ENCODE results near the gene FOXJ1. TPM values are rescaled to one million over a fixed set of nuclear protein-coding genes. Genes with fewer than 3 reads are reported as not detected.

Gene FOXJ1
- total and polyA plus RNA-seq, 2 of the 13 experiments (the other 11 are each of a cell fraction or from before 2014, with no cell fraction given): 0.98 to 1.6 TPM

DNA sequence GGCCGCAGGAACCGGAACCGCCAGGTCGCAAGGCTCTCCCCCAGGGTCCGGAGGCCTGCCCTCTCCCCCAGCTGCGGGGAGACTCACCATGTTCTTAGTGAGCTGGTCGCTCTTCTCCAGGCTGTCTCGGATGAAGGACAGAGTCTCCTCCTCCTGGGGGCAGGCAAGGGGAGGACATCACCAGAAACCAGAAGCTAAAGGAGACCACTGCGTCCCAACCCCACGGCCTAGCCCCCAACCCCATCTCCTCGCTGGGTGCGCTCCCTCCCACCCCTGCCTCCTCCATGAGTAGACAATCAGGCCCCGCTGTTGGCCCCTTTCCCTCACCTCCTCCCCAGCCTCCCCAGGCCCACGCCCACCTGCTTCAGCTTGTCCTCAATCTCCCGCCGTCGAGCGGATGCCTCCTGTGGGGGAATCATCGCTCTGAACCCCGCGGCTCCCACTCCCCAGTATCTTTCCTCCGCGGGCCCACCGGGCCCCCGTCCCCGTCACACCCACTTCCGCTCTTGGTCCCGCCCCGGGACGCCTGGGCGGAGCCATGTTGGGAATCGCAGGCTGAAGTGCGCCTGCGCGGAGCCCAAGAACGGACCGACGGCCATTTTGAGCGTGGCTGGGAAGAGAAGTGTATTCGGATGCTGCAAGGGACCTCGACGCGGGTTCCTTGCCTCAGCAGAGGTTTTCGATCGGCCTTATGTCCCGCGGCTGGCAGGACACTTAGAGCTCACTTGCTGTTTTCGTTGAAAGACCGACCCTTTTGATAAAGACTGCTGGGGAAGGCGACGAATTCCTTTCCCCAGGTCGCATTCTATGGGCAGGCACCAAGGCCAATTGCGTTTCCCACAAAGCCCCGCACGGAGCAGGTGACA lies 37.5 kb downstream of the FOXJ1 start, which contains the start of gene EXOC7 (continued):
- TF ChIP-seq, protein P1, sequence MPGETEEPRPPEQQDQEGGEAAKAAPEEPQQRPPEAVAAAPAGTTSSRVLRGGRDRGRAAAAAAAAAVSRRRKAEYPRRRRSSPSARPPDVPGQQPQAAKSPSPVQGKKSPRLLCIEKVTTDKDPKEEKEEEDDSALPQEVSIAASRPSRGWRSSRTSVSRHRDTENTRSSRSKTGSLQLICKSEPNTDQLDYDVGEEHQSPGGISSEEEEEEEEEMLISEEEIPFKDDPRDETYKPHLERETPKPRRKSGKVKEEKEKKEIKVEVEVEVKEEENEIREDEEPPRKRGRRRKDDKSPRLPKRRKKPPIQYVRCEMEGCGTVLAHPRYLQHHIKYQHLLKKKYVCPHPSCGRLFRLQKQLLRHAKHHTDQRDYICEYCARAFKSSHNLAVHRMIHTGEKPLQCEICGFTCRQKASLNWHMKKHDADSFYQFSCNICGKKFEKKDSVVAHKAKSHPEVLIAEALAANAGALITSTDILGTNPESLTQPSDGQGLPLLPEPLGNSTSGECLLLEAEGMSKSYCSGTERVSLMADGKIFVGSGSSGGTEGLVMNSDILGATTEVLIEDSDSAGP (CRISPR knock-in tag; IDR thresholded peaks at IDR 0.05; ENCODE audit: borderline replicate concordance): peak; percentile 94; the same call in 1 of the 2 replicates
- TF ChIP-seq, protein P2, sequence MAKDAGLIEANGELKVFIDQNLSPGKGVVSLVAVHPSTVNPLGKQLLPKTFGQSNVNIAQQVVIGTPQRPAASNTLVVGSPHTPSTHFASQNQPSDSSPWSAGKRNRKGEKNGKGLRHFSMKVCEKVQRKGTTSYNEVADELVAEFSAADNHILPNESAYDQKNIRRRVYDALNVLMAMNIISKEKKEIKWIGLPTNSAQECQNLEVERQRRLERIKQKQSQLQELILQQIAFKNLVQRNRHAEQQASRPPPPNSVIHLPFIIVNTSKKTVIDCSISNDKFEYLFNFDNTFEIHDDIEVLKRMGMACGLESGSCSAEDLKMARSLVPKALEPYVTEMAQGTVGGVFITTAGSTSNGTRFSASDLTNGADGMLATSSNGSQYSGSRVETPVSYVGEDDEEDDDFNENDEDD (CRISPR knock-in tag; IDR thresholded peaks at IDR 0.05; ENCODE audit: borderline replicate concordance): peak; percentile 65; the same call in 1 of the 2 replicates
- TF ChIP-seq TEF (CRISPR knock-in tag; IDR thresholded peaks at IDR 0.05): no peak
- TF ChIP-seq, protein P3, sequence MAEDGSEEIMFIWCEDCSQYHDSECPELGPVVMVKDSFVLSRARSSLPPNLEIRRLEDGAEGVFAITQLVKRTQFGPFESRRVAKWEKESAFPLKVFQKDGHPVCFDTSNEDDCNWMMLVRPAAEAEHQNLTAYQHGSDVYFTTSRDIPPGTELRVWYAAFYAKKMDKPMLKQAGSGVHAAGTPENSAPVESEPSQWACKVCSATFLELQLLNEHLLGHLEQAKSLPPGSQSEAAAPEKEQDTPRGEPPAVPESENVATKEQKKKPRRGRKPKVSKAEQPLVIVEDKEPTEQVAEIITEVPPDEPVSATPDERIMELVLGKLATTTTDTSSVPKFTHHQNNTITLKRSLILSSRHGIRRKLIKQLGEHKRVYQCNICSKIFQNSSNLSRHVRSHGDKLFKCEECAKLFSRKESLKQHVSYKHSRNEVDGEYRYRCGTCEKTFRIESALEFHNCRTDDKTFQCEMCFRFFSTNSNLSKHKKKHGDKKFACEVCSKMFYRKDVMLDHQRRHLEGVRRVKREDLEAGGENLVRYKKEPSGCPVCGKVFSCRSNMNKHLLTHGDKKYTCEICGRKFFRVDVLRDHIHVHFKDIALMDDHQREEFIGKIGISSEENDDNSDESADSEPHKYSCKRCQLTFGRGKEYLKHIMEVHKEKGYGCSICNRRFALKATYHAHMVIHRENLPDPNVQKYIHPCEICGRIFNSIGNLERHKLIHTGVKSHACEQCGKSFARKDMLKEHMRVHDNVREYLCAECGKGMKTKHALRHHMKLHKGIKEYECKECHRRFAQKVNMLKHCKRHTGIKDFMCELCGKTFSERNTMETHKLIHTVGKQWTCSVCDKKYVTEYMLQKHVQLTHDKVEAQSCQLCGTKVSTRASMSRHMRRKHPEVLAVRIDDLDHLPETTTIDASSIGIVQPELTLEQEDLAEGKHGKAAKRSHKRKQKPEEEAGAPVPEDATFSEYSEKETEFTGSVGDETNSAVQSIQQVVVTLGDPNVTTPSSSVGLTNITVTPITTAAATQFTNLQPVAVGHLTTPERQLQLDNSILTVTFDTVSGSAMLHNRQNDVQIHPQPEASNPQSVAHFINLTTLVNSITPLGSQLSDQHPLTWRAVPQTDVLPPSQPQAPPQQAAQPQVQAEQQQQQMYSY (CRISPR knock-in tag; IDR thresholded peaks at IDR 0.05): peak; percentile 78
- no peak for TF ChIP-seq XBP1 (CRISPR knock-in tag; IDR thresholded peaks at IDR 0.05)
- no peak for TF ChIP-seq MLLT10 (CRISPR knock-in tag; IDR thresholded peaks at IDR 0.05)
- TF ChIP-seq AHR (CRISPR knock-in tag; IDR thresholded peaks at IDR 0.05): peak; percentile 18; the same call in 1 of the 2 replicates
- 0 out of 2 replicates have a peak, but pooled peaks have one; percentile 61 for TF ChIP-seq RELA (CRISPR knock-in tag; IDR thresholded peaks at IDR 0.05)
- TF ChIP-seq SIN3B (IDR thresholded peaks at IDR 0.05; ENCODE audit: low read length): peak; percentile 55; the same call in 1 of the 2 replicates
- TF ChIP-seq ZNF549 (CRISPR knock-in tag; IDR thresholded peaks at IDR 0.05): no peak
- no peak for TF ChIP-seq RFXANK (CRISPR knock-in tag; IDR thresholded peaks at IDR 0.05)
- peak; percentile 54; the same call in 1 of the 2 replicates for TF ChIP-seq POGK (CRISPR knock-in tag; conservative IDR thresholded peaks at IDR 0.05)
- TF ChIP-seq PHF5A (CRISPR knock-in tag; IDR thresholded peaks at IDR 0.05; ENCODE audit: low read depth, unreplicated experiment): peak; percentile 55
- 0 out of 2 replicates have a peak, but pooled peaks have one; percentile 38 for TF ChIP-seq ZNF569 (CRISPR knock-in tag; IDR thresholded peaks at IDR 0.05; ENCODE audit: borderline replicate concordance)
- TF ChIP-seq, protein P4, sequence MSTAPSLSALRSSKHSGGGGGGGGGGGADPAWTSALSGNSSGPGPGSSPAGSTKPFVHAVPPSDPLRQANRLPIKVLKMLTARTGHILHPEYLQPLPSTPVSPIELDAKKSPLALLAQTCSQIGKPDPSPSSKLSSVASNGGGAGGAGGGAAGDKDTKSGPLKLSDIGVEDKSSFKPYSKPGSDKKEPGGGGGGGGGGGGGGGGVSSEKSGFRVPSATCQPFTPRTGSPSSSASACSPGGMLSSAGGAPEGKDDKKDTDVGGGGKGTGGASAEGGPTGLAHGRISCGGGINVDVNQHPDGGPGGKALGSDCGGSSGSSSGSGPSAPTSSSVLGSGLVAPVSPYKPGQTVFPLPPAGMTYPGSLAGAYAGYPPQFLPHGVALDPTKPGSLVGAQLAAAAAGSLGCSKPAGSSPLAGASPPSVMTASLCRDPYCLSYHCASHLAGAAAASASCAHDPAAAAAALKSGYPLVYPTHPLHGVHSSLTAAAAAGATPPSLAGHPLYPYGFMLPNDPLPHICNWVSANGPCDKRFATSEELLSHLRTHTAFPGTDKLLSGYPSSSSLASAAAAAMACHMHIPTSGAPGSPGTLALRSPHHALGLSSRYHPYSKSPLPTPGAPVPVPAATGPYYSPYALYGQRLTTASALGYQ (CRISPR knock-in tag; IDR thresholded peaks at IDR 0.05): no peak
- TF ChIP-seq ONECUT2 (CRISPR knock-in tag; IDR thresholded peaks at IDR 0.05): no peak
- TF ChIP-seq HDAC1 (CRISPR knock-in tag; IDR thresholded peaks at IDR 0.05): peak; percentile 94
- no peak for TF ChIP-seq SYNCRIP (IDR thresholded peaks at IDR 0.05; ENCODE audit: insufficient read depth, low read depth, low read length)
